MM.1S (cell line): ENCODE results near the gene ZKSCAN1.

Experiments used
- CTCF ChIP-seq: fragments of 300-600 bp; sonication (generic); IDR thresholded peaks from 2 replicates; pipeline ENCODE4 v1.5.1; 2016; ENCODE audit warnings: antibody characterized with exemption, low read length, mixed read lengths
- EZH2 ChIP-seq: fragments of 300-600 bp; sonication (generic); optimal IDR thresholded peaks from 2 replicates; pipeline ENCODE3; 2017; ENCODE audit warnings: low read depth, mild to moderate bottlenecking, antibody characterized with exemption, low read length, mixed read lengths
- EZH2phosphoT487 ChIP-seq: fragments of 300-600 bp; sonication (generic); IDR thresholded peaks from 2 replicates; pipeline ENCODE4 v1.6.1; 2018; ENCODE audit warnings: antibody characterized with exemption, low read length

GRCh38 chr7:100034871-100035510 is 19.6 kb downstream of the ZKSCAN1 start:
- TF ChIP-seq CTCF = no peak
- no peak for TF ChIP-seq EZH2
- TF ChIP-seq EZH2phosphoT487 = no peak
